CD4-positive, alpha-beta T cell (primary cell): ENCODE data around the gene ARPC5. TPM values are rescaled to one million over a fixed set of nuclear protein-coding genes. Genes with fewer than 3 reads are reported as not detected.

Experiments
- ATAC-seq: fragments of 200-7000 bp; cut with Tn5 transposase; one replicate; pipeline ENCODE4 v1.10.0; 2022; ENCODE audit warnings: mild to moderate bottlenecking; ENCODE audit not compliant: poor library complexity
- CTCF ChIA-PET: fragments of 350-600 bp; sonication (Branson Sonifier 250); formaldehyde crosslinking; loops from one replicate; lab custom pipeline; 2021; ENCODE audit warnings: antibody characterized with exemption, inconsistent platforms; lab: Charles Lee
- POLR2A ChIA-PET: fragments of 350-600 bp; sonication (Branson Sonifier 250); formaldehyde crosslinking; loops from one replicate; lab custom pipeline; 2021; ENCODE audit warnings: antibody characterized with exemption, inconsistent platforms; lab: Charles Lee
- DNase-seq, 14 experiments: peaks; one replicate each; pipeline ENCODE4 v3.0.0-alpha.2; 2013 to 2020; ENCODE audit warnings: mixed read lengths in 2 of 14
- H3K27ac ChIP-seq, 2 donors: one replicate each; pipeline versions ENCODE4 v1.5.1 to v1.7.0; 2013; ENCODE audit warnings: low read length in 2 of 2, low read depth in 1 of 2, mild to moderate bottlenecking in 1 of 2
- H3K27me3 ChIP-seq, 2 experiments: 1 replicate in 1 of 2; 2 replicates in 1 of 2; pipeline versions ENCODE4 v1.6.1 to v1.7.0; 2013; ENCODE audit warnings: low read length in 2 of 2, control low read depth in 1 of 2, mild to moderate bottlenecking in 1 of 2, moderate library complexity in 1 of 2; ENCODE audit not compliant: insufficient read depth in 2 of 2, control insufficient read depth in 1 of 2
- H3K36me3 ChIP-seq: one replicate; pipeline ENCODE4 v1.6.1; 2013; ENCODE audit warnings: low read length, control low read depth; ENCODE audit not compliant: insufficient read depth
- H3K4me1 ChIP-seq: one replicate; pipeline ENCODE4 v1.6.1; 2013; ENCODE audit warnings: low read length, control low read depth; ENCODE audit not compliant: insufficient read depth
- H3K4me3 ChIP-seq: one replicate; pipeline ENCODE4 v1.5.1; 2013; ENCODE audit warnings: mild to moderate bottlenecking, low read length, moderate library complexity
- H3K9me3 ChIP-seq, 2 experiments: 1 replicate in 1 of 2; 2 replicates in 1 of 2; pipeline versions ENCODE4 v1.6.1 to v1.7.0; 2013; ENCODE audit warnings: low read length in 2 of 2, mild to moderate bottlenecking in 2 of 2, control low read depth in 1 of 2, moderate library complexity in 1 of 2; ENCODE audit not compliant: control insufficient read depth in 1 of 2, insufficient read depth in 1 of 2
- H3K27ac Mint-ChIP-seq: one replicate; pipeline ENCODE4 v1.8.0; 2020; ENCODE audit warnings: mixed read lengths
- H3K27me3 Mint-ChIP-seq: one replicate; pipeline ENCODE4 v1.8.0; 2021; ENCODE audit warnings: mixed read lengths
- H3K36me3 Mint-ChIP-seq: one replicate; pipeline ENCODE4 v1.8.0; 2021; ENCODE audit warnings: low read depth, mixed read lengths
- H3K4me1 Mint-ChIP-seq: one replicate; pipeline ENCODE4 v1.8.0; 2021; ENCODE audit warnings: low read depth, mixed read lengths
- H3K4me3 Mint-ChIP-seq: one replicate; pipeline ENCODE4 v1.8.0; 2020; ENCODE audit warnings: mild to moderate bottlenecking, mixed read lengths
- H3K9me3 Mint-ChIP-seq: one replicate; pipeline ENCODE4 v1.8.0; 2020; ENCODE audit warnings: mixed read lengths
- intact Hi-C, 2 experiments: fragments of 100-400 bp; cut with DNase I in 1 of 2; cut with micrococcal nuclease in 1 of 2; formaldehyde crosslinking; loops; one replicate each; pipeline versions ENCODE4 v1.15.1 to v1.9.0; 2023 to 2025; cut with DNase I, micrococcal nuclease
- total RNA-seq, 174 experiments: library from RNA in 2 of 174; stranded (reverse) in 2 of 174; gene quantifications; one replicate each; pipeline ENCODE4 v1.2.3 and lab custom pipeline; 2021 to 2026
- TF ChIP-seq, protein P1 (sequence below): fragments of 200-600 bp; IDR thresholded peaks from one replicate; pipeline ENCODE4 v1.8.0; 2022; ENCODE audit warnings: antibody characterized with exemption, mild to moderate bottlenecking

The ARPC5 gene
- total RNA-seq, 2 experiments from 2014 or later: 21.4 to 23.0 TPM

DNA sequence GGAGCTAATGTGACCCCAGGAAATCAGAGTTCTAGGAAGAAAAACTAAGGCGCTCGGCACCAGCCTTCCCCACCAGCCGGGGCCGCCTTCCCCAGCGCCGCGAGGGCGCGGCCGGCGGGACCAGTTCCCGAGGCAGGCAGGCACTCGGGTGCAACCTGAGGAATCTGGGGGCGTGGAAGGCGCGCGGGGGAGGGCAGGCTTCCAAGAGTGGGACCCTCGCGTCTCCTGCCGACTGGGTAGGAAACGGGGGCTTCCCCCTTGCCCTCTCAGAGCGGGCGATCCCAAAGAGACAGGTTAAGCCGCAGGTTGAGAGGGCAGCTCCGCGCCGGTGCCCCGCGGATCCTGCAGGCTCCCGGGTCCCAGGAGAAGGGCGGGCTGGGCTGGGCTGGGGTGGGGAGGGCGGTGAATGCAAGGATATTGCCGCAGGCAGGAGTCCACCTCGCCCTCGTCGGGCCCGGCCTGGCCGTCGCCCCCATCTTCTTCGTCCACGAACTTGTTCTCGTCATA lies 431 bp downstream of the ARPC5 start:
- Mint-ChIP-seq H3K36me3 (peaks cover 36% of the 10 kb centered on the region), H3K4me1 (peaks cover 57% of the 10 kb centered on the region), H3K9me3 (no peaks in the 10 kb centered on the region), H3K27ac (peak overlapping the region; percentile 94), H3K4me3 (peak overlapping the region; percentile 100), H3K27me3 (no peaks in the 10 kb centered on the region)
- H3K4me3 ChIP-seq: peak overlapping the region; percentile 93
- ChIA-PET POLR2A (interaction anchor here (0.9 to 1.4 kb wide), 3 partner anchors 20 to 165 kb away, joined by 3 to 4 read pairs (median 3); no protein-coding TSS in a partner anchor), CTCF (interaction anchor here (1.2 kb wide), 1 partner anchor 281 kb away, joined by 4 read pairs; no protein-coding TSS in a partner anchor)
- DNase-seq (peak in 7 of 14 experiments; percentile 7 to 46 (median 13)), ATAC-seq (no peak)
- intact Hi-C loops: loop anchor here (2.0 to 10.0 kb wide), 8 partner anchors 20 to 1600 kb away; partner anchors contain the start of genes EDEM3 (in 1 of the 2), RGS16 (in 1 of the 2), RNF2 (in 1 of the 2) and SWT1 (in 1 of the 2)
- no peaks in the 10 kb centered on the region for H3K9me3 ChIP-seq
- no peaks in the 10 kb centered on the region for H3K27me3 ChIP-seq
- H3K4me1 ChIP-seq: peaks cover 21% of the 10 kb centered on the region
- peak overlapping the region; percentile 61 to 86 for H3K27ac ChIP-seq
- peaks cover 21% of the 10 kb centered on the region for H3K36me3 ChIP-seq
- TF ChIP-seq, protein P1, sequence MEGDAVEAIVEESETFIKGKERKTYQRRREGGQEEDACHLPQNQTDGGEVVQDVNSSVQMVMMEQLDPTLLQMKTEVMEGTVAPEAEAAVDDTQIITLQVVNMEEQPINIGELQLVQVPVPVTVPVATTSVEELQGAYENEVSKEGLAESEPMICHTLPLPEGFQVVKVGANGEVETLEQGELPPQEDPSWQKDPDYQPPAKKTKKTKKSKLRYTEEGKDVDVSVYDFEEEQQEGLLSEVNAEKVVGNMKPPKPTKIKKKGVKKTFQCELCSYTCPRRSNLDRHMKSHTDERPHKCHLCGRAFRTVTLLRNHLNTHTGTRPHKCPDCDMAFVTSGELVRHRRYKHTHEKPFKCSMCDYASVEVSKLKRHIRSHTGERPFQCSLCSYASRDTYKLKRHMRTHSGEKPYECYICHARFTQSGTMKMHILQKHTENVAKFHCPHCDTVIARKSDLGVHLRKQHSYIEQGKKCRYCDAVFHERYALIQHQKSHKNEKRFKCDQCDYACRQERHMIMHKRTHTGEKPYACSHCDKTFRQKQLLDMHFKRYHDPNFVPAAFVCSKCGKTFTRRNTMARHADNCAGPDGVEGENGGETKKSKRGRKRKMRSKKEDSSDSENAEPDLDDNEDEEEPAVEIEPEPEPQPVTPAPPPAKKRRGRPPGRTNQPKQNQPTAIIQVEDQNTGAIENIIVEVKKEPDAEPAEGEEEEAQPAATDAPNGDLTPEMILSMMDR: no peak

DNA sequence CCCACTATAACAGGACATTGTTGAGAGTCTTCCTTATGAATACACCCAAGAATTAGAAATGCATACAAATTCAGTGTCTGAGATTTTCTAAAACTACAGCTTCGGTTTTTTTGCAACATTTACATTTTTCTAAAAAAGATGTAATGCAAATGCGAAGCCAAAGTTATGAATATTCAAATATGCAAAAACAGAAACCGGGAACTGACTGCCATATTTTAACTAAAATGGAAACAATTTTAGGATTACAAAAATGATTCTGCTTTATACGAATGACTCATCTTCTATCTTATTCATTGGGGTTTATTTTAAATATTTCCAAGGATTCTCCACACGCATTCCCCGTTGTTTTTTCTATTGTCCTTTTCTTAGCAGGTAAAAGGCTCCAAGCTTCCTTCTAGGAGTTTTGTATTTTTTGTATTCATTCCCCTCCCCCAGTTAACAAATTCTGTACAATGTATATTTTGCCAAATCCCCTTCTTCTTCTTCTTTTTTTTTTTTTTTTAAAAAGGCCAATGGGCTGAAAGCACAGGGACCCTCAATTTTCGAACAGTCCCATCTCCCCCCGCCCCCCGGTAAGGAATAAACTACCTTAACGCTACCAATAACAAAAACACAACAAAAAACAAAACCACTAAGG lies 1.0 kb downstream of the ARPC5 start:
- peak overlapping the region; percentile 93 for H3K4me3 ChIP-seq
- Mint-ChIP-seq H3K9me3 (no peaks in the 10 kb centered on the region), H3K4me1 (peaks cover 63% of the 10 kb centered on the region), H3K36me3 (peaks cover 42% of the 10 kb centered on the region), H3K27ac (peak overlapping the region; percentile 94), H3K4me3 (peak overlapping the region; percentile 91), H3K27me3 (no peaks in the 10 kb centered on the region)
- ChIA-PET POLR2A (interaction anchor here (0.6 to 2.4 kb wide), 9 partner anchors 9 to 417 kb away, joined by 3 to 12 read pairs (median 4); partner anchors contain the start of genes APOBEC4, SMG7 and TSEN15), CTCF (interaction anchor here (0.8 to 1.7 kb wide), 5 partner anchors 9 to 282 kb away, joined by 4 to 9 read pairs (median 4); no protein-coding TSS in a partner anchor)
- H3K9me3 ChIP-seq: no peaks in the 10 kb centered on the region
- no peak for ATAC-seq
- H3K27me3 ChIP-seq: no peaks in the 10 kb centered on the region
- peak in 3 of 14 experiments; percentile 21 to 31 (median 23) for DNase-seq
- TF ChIP-seq, protein P1: no peak
- peaks cover 21% of the 10 kb centered on the region for H3K4me1 ChIP-seq
- H3K27ac ChIP-seq: peak overlapping the region; percentile 61 to 86
- intact Hi-C loops: loop anchor here (2.0 to 10.0 kb wide), 10 partner anchors 20 to 1600 kb away; partner anchors contain the start of genes EDEM3 (in 1 of the 2), RGS16 (in 1 of the 2), RNF2 (in 1 of the 2) and SWT1 (in 1 of the 2)
- peaks cover 27% of the 10 kb centered on the region for H3K36me3 ChIP-seq

DNA sequence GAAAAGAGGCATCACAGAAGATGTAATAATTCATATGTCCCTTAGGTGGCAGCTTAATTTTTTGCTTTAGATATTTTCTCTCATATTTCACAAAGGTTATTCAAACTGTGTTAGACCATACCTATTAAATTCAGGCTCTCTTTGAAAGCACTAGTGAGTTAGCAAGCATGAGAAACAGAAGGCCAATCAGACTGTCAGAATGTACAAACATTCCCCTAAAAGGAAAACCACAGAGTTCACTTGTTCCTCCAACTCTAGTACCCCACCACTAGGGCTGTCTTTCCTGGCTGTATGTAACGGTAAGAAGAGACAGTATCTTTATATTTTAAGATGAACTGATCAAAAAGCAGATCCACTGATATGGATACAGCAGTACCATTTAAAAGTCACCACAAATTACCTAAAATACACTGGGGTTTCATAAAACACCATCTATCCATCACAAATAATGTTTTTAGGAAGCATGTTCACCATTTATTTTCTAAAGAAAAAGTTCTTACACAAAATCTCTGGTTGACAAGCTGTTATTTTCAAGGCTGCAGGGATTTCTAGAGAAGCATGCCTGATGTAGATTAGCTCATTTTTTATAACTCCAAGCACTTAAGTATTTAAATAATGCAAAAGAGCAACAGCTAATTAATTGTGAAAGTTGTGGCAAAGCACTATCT lies 1.8 kb downstream of the ARPC5 start:
- peaks cover 70% of the 10 kb centered on the region for H3K4me1 Mint-ChIP-seq
- H3K27ac Mint-ChIP-seq: peak overlapping the region; percentile 94
- Histone ChIP-seq H3K27me3 (no peaks in the 10 kb centered on the region), H3K4me1 (peaks cover 22% of the 10 kb centered on the region), H3K27ac (peak overlapping the region in 1 of 2 donors; percentile 27), H3K36me3 (peaks cover 34% of the 10 kb centered on the region), H3K4me3 (peak overlapping the region; percentile 93), H3K9me3 (no peaks in the 10 kb centered on the region)
- ChIA-PET POLR2A (interaction anchor here (0.9 to 2.4 kb wide), 8 partner anchors 8 to 418 kb away, joined by 3 to 12 read pairs (median 4); partner anchors contain the start of genes APOBEC4, SMG7 and TSEN15), CTCF (interaction anchor here (0.7 to 1.7 kb wide), 7 partner anchors 9 to 282 kb away, joined by 3 to 9 read pairs (median 4); no protein-coding TSS in a partner anchor)
- DNase-seq (peak in 4 of 14 experiments; percentile 46 to 82 (median 78)), ATAC-seq (peak; percentile 42)
- peak overlapping the region; percentile 91 for H3K4me3 Mint-ChIP-seq
- peaks cover 50% of the 10 kb centered on the region for H3K36me3 Mint-ChIP-seq
- H3K27me3 Mint-ChIP-seq: no peaks in the 10 kb centered on the region
- H3K9me3 Mint-ChIP-seq: no peaks in the 10 kb centered on the region
- TF ChIP-seq, protein P1: peak; percentile 69
- intact Hi-C loops: loop anchor here (2.0 to 10.0 kb wide), 8 partner anchors 21 to 1599 kb away; partner anchors contain the start of genes EDEM3 (in 1 of the 2), RNF2 (in 1 of the 2), SWT1 (in 1 of the 2) and TRMT1L (in 1 of the 2)
